ENCODE results near the gene RFPL3. TPM values are rescaled to one million over a fixed set of nuclear protein-coding genes. Genes with fewer than 3 reads are reported as not detected.

RFPL3 gene
- total RNA-seq, 1 donor from 2014 or later: not detected

Other genes with a start within 250 kb of the RFPL3 start
- not detected in 2 replicates for gene C22orf42, start 198.6 kb upstream of the RFPL3 start, total RNA-seq
- 0.14 TPM in 1 of 2 replicates, not detected in the other for gene RFPL2, start 152.8 kb upstream of the RFPL3 start, total RNA-seq
- gene SLC5A4, start 102.5 kb upstream of the RFPL3 start, total RNA-seq: 2.7 and 3.3 TPM in 2 replicates
- 151 and 175 TPM in 2 replicates for gene RTCB, start 54.4 kb downstream of the RFPL3 start, total RNA-seq
- gene BPIFC, start 106.6 kb downstream of the RFPL3 start, total RNA-seq: not detected in 2 replicates
- gene FBXO7, start 116.9 kb downstream of the RFPL3 start, total RNA-seq: 62.5 and 84.4 TPM in 2 replicates